ENCODE data around the gene RETREG1. TPM values are rescaled to one million over a fixed set of nuclear protein-coding genes. Genes with fewer than 3 reads are reported as not detected.

RETREG1 gene
- total and polyA plus RNA-seq, 2 donors (not counting 3 experiments of a cell fraction or from before 2014, with no cell fraction given) = 0.46 TPM; not detected in 1

DNA sequence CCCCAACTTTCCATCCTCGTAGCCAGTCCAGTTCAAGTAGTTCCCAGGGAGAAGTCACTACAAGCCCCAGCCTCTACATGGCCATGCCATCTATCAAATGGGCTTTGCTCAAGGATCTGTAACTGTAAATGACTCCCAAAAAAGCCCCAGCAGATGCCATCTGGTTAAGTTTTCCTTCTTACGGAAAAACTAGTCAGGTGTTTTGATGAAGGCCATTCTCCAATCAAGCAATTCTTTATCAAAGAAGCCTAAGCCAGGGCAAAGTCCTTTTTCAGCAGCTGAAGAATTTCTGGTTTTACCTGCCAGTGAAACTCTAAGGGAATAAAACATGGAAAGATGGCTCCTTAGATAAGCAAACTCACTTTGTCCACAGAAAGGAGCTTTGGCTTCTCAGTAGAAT, 129.3 kb downstream of the RETREG1 start:
- Histone ChIP-seq H3K9ac (replicated peaks; ENCODE audit: extremely low read depth, insufficient read depth, low read length) (no peak overlapping the region), H3K27ac (ENCODE audit: insufficient read depth, low read depth, low read length) (no peak overlapping the region), H4K20me1 (replicated peaks; ENCODE audit: control insufficient read depth, extremely low read depth, insufficient read depth, low read length) (no peaks in the 10 kb centered on the region), H3K9me3 (replicated peaks; ENCODE audit: control insufficient read depth, insufficient read depth, low read length) (no peaks in the 10 kb centered on the region), H3K4me2 (ENCODE audit: insufficient read depth, low read length) (no peak overlapping the region), H3K4me1 (ENCODE audit: control insufficient read depth, extremely low read depth, insufficient read depth, low read length) (no peaks in the 10 kb centered on the region), H3K9me1 (replicated peaks; ENCODE audit: control insufficient read depth, extremely low read depth, insufficient read depth, low read length) (no peaks in the 10 kb centered on the region), H3K4me3 (replicated peaks in 1 of 3; ENCODE audit: insufficient read depth in 1 of 3, low read depth in 1 of 3, low read length in 3 of 3) (no peak overlapping the region), H3K79me2 (ENCODE audit: control insufficient read depth, insufficient read depth, low read length) (no peaks in the 10 kb centered on the region), H3K27me3 (ENCODE audit: control insufficient read depth in 2 of 2, insufficient read depth in 2 of 2, low read length in 2 of 2) (peaks cover 5 to 9% of the 10 kb centered on the region in 2 experiments), H3K36me3 (ENCODE audit: control insufficient read depth in 2 of 2, extremely low read depth in 1 of 2, insufficient read depth in 2 of 2, low read length in 2 of 2) (no peaks in the 10 kb centered on the region), H2AFZ (ENCODE audit: low read depth, low read length) (no peak overlapping the region)
- no peak for FAIRE-seq
- no peak for DNase-seq (ENCODE audit: low read depth, low spot score)
- intact Hi-C loops (cut with micrococcal nuclease) = no loop called here
- ChIA-PET CTCF (interaction anchor here (1.0 to 2.0 kb wide), 5 partner anchors 14 to 779 kb away, joined by 3 to 8 read pairs (median 3); no protein-coding TSS in a partner anchor), POLR2A (no interaction called here)
- BruUV-seq (replicated peaks) = no TSS peak
- dilution Hi-C loops (cut with MboI; ENCODE audit: extremely low pct_ligation_motif_present, low sequenced_read_pairs) = no loop called here
- TF ChIP-seq GATA2 (IDR thresholded peaks at IDR 0.05; ENCODE audit: insufficient read depth, insufficient read length, low read depth, low read length) = no peak
- TF ChIP-seq, protein P1, sequence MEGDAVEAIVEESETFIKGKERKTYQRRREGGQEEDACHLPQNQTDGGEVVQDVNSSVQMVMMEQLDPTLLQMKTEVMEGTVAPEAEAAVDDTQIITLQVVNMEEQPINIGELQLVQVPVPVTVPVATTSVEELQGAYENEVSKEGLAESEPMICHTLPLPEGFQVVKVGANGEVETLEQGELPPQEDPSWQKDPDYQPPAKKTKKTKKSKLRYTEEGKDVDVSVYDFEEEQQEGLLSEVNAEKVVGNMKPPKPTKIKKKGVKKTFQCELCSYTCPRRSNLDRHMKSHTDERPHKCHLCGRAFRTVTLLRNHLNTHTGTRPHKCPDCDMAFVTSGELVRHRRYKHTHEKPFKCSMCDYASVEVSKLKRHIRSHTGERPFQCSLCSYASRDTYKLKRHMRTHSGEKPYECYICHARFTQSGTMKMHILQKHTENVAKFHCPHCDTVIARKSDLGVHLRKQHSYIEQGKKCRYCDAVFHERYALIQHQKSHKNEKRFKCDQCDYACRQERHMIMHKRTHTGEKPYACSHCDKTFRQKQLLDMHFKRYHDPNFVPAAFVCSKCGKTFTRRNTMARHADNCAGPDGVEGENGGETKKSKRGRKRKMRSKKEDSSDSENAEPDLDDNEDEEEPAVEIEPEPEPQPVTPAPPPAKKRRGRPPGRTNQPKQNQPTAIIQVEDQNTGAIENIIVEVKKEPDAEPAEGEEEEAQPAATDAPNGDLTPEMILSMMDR (IDR thresholded peaks at IDR 0.05; ENCODE audit: extremely low read depth in 1 of 2, insufficient read depth in 1 of 2, low read depth in 1 of 2, low read length in 2 of 2) = no peak
- TF ChIP-seq MYC (IDR thresholded peaks at IDR 0.05; ENCODE audit: low read depth, low read length) = no peak
- TF ChIP-seq, protein P2, sequence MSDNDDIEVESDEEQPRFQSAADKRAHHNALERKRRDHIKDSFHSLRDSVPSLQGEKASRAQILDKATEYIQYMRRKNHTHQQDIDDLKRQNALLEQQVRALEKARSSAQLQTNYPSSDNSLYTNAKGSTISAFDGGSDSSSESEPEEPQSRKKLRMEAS (IDR thresholded peaks at IDR 0.05; ENCODE audit: insufficient read depth, insufficient read length) = no peak
- no peak for TF ChIP-seq EZH2 (IDR thresholded peaks at IDR 0.05; ENCODE audit: borderline replicate concordance, low read depth, low read length, severe bottlenecking)
- TF ChIP-seq FOS (IDR thresholded peaks at IDR 0.05; ENCODE audit: borderline replicate concordance, insufficient read depth, low read length) = no peak
- no peak for TF ChIP-seq POLR2AphosphoS5 (IDR thresholded peaks at IDR 0.05; ENCODE audit: insufficient read depth, low read depth, low read length)
- no peak for TF ChIP-seq POLR2A (IDR thresholded peaks at IDR 0.05; ENCODE audit: low read depth, low read length)
- TF ChIP-seq JUN (IDR thresholded peaks at IDR 0.05; ENCODE audit: borderline replicate concordance, insufficient read depth, insufficient read length, low read depth) = no peak
